SIG-M5 treated with dmso at 0.1 percent for 504 hours (cell line): ENCODE measurements around the gene SYT1.

Source experiments
- DNase-seq: peaks from one replicate; lab custom pipeline; 2025; ENCODE audit not compliant: unreplicated experiment; lab: John Stamatoyannopoulos, UW

SYT1 gene

GRCh38 chr12:79329933-79330332, 465.4 kb downstream of the SYT1 start:
- DNase-seq, result no peak

- DNase-seq, result no peak
Measured at GRCh38 chr12:79331870-79332269, 467.3 kb downstream of the SYT1 start.

- DNase-seq, result no peak
Measured at GRCh38 chr12:79333144-79333543, 468.6 kb downstream of the SYT1 start.

- DNase-seq, result no peak
Measured at GRCh38 chr12:79337662-79338290, 473.2 kb downstream of the SYT1 start.

- peak; percentile 51 for DNase-seq
Measured at GRCh38 chr12:79344855-79345847, 480.6 kb downstream of the SYT1 start.

- DNase-seq, result peak; percentile 72
Measured at GRCh38 chr12:79347866-79348265, 483.3 kb downstream of the SYT1 start.

GRCh38 chr12:79351251-79351650, 486.7 kb downstream of the SYT1 start:
- no peak for DNase-seq

- no peak for DNase-seq
Measured at GRCh38 chr12:79356216-79356615, 491.6 kb downstream of the SYT1 start.

- no peak for DNase-seq
Measured at GRCh38 chr12:79357048-79357447, 492.5 kb downstream of the SYT1 start.

- no peak for DNase-seq
Measured at GRCh38 chr12:79358716-79359300, 494.2 kb downstream of the SYT1 start.

- DNase-seq, result no peak
Measured at GRCh38 chr12:79360286-79360685, 495.7 kb downstream of the SYT1 start.

- DNase-seq, result no peak
Measured at GRCh38 chr12:79360936-79361335, 496.4 kb downstream of the SYT1 start.

GRCh38 chr12:79364197-79364596, 499.6 kb downstream of the SYT1 start:
- no peak for DNase-seq

GRCh38 chr12:79366374-79366773, 501.8 kb downstream of the SYT1 start:
- DNase-seq, result no peak

GRCh38 chr12:79367032-79367589, 502.5 kb downstream of the SYT1 start:
- no peak for DNase-seq

GRCh38 chr12:79370021-79370420, 505.4 kb downstream of the SYT1 start:
- no peak for DNase-seq

- no peak for DNase-seq
Measured at GRCh38 chr12:79371226-79371625, 506.7 kb downstream of the SYT1 start.

GRCh38 chr12:79373896-79374499, 509.4 kb downstream of the SYT1 start:
- peak; percentile 12 for DNase-seq

- no peak for DNase-seq
Measured at GRCh38 chr12:79374545-79374944, 510.0 kb downstream of the SYT1 start.

GRCh38 chr12:79375050-79375449, 510.5 kb downstream of the SYT1 start:
- DNase-seq, result no peak

- no peak for DNase-seq
Measured at GRCh38 chr12:79378496-79378895, 513.9 kb downstream of the SYT1 start.
